Fibroblast of gingiva (primary cell): ENCODE data around the gene TXNDC17.
"Not testable (repeated sequence)": the region's sequence is repeated elsewhere in the genome, so short reads cannot be mapped to it uniquely, and the experiment has no call there.

ENCODE experiments used
- DNase-seq: peaks from one replicate; pipeline ENCODE4 v3.0.0-alpha.2; 2011; ENCODE audit warnings: low read depth

The TXNDC17 gene

GRCh38 chr17:6637458-6637840, 3.4 kb upstream of the TXNDC17 start:
- no peak for DNase-seq

GRCh38 chr17:6638046-6638908, 2.6 kb upstream of the TXNDC17 start:
- no peak for DNase-seq

GRCh38 chr17:6639014-6639585, 1.8 kb upstream of the TXNDC17 start:
- DNase-seq = no peak

GRCh38 chr17:6639586-6640535, 999 bp upstream of the TXNDC17 start:
- peak; percentile 43 for DNase-seq

GRCh38 chr17:6641247-6641863, 495 bp downstream of the TXNDC17 start:
- no peak for DNase-seq

GRCh38 chr17:6642592-6642991, 1.7 kb downstream of the TXNDC17 start:
- no peak for DNase-seq

- DNase-seq = peak; percentile 67
Measured at GRCh38 chr17:6643451-6644125, 2.7 kb downstream of the TXNDC17 start.

GRCh38 chr17:6648181-6648580, 7.3 kb downstream of the TXNDC17 start:
- no peak for DNase-seq

- peak; percentile 89 for DNase-seq
Measured at GRCh38 chr17:6651354-6651918, 10.6 kb downstream of the TXNDC17 start, which contains the start of the genes C17orf100 and MED31. Gene C17orf100, plus strand, starts transcription at chr17:6651762. Its CDS starts 152 bp downstream, at chr17:6651914. Gene MED31, minus strand, starts transcription at chr17:6651605. Its CDS starts 77 bp downstream, at chr17:6651528.

GRCh38 chr17:6651919-6652452, 11.1 kb downstream of the TXNDC17 start:
- DNase-seq = peak; percentile 9

- no peak for DNase-seq
Measured at GRCh38 chr17:6654841-6655731, 14.2 kb downstream of the TXNDC17 start.

GRCh38 chr17:6655732-6656361, 15.0 kb downstream of the TXNDC17 start:
- DNase-seq = not testable (repeated sequence)

- not testable (repeated sequence) for DNase-seq
Measured at GRCh38 chr17:6656797-6657632, 16.2 kb downstream of the TXNDC17 start.

- DNase-seq = no peak
Measured at GRCh38 chr17:6657633-6658287, 16.9 kb downstream of the TXNDC17 start.

GRCh38 chr17:6658411-6658810, 17.6 kb downstream of the TXNDC17 start:
- DNase-seq = not testable (repeated sequence)

GRCh38 chr17:6660101-6660500, 19.2 kb downstream of the TXNDC17 start:
- DNase-seq = no peak

- no peak for DNase-seq
Measured at GRCh38 chr17:6660805-6661463, 20.1 kb downstream of the TXNDC17 start.
